ENCODE data around the gene SEMA5A.

Gene SEMA5A

DNA sequence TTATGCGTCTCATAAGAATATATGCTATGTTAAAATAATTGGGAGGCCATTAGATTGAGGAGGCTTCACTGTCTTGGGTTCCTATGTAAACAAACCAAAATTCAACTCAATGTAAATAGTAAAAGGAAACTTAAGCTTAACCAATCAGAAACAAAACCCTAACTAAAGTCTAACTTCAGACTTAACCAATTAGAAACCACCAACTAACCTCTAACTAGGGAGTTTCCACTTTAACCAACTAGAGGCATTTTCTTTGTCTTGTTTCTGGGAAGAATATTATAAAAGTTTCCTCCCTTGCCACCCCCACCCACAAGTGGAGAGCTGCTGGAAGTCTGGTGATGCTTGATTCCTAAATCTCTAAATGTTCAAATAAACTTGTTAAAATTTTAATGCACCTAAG is 214.5 kb downstream of the SEMA5A start:
- DNase-seq (ENCODE audit: low read depth) = no peak

DNA sequence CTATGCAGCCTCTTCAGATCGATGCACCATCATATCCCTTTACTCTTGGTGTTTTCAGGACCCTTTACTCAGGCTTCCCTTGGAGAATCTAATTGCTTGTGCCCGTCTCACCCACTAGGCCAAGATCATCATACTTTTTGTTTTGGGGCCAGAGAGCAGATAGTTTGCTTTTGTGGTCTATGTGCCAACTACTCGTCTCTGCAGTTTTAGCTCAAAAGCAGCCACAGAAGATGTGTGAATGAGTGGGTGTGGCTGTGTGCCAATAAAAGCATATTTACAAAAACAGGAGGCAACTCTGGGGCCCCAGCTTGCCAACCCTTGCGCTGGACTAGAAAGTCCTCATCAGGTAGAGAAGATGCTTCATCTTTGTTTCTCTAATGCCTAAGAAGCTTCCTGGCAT is 216.8 kb downstream of the SEMA5A start:
- DNase-seq (ENCODE audit: low read depth) = no peak

DNA sequence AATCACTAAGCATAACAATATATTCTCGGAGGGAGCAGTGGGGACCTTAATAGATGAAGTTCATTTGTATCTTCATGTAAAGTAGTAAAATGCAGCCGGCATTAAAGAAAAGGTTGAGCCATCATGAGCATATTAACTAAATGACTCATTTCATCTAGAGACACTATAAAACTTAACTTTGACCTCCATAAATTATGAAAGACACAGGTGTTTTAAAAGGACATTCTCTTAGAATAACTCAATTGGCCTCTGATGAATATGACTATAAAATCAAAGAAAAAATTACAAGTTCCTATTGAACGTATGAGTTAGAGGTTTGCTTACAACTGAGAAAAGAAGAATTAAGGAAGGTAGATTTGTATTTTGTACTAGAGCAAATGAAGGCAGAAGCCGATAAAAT is 220.3 kb downstream of the SEMA5A start:
- DNase-seq (ENCODE audit: low read depth) = no peak

DNA sequence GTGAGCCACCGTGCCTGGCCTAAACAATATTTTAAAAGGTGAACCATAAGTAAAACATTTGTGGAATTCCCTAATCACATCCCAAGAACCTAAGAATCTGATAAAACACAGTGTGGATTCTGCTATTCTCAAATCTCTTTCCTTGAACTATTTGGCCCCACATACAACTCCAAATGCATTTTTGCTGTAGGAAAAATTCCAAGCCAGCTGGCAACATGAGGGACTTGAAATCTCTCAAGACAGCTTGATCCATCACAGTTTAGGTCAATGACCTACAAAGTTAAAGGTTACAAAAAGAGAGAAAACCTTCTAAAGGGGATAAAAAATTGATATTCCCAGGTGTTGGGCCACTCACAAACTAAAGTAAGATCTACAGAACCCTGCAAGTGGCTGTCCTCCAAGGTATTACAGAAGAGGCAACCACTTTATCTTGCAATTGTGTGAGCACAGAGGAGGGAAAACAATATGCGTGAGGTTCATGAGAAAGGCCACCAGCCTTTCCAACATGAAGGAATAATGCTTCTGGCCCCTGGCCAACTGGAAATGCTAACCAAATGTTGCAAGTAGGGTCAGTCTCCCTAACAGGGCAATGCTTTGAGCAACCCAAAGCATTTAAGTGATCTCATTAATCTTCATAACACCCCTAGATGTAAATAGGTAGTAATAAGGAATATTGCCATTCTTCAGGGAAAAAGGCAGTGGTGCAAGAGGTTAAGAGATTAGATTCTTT is 221.4 kb downstream of the SEMA5A start:
- DNase-seq (ENCODE audit: low read depth) = no peak

DNA sequence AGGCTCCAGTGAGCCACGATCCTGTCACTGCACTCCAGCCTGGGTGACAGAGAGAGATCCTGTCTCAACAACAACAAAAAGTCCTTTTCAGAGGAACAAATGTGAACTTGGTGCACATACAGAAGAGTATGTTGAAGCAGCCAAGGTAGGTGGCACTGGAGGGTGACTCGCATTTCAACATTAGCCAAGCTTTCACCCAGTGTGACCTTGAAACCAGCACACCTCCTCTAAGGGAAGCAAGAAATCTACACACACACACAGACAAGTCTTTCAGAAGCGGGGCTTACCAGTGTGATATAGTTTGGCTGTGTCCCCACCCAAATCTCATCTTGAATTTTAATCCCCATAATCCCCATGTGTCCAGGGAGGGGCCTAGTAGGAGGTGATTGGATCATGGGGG is 225.2 kb downstream of the SEMA5A start:
- no peak for DNase-seq (ENCODE audit: low read depth)

DNA sequence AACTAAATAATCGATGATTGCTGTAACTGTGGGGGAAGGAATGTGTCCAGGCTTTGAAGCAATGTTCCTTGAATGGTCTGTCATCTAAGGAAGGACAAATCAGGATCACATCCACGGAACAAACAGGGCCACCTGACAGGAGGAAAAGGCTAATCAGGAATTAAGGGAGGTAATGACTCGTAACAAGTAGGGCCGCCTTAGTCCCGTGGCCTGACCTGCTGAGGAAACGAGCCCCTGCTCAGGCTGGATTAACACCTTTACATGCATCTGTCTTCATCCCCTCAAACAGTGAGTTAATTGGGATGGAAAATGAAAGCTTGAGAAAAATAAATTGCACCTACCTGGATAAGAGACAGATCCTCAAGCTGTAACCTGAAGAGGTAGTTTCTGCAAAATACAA is 227.8 kb downstream of the SEMA5A start:
- DNase-seq (ENCODE audit: low read depth) = no peak

DNA sequence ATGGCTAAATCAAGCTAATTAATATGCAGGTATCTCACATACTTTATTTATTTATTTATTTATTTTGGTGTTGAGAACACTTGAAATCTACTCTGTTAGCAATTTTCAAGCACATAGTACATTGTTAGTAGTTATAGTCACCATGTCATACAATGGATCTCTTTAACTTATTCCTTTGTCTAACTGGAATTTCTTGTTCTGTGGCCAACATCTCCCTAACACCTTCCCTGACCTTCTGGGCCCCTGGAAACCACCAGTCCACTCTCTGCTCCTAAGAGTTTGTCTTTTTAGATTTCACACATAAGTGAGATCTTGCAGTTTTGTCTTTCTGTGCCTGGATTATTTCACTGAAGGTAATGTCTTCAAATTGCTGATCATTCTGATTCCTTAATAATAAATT is 229.1 kb downstream of the SEMA5A start:
- DNase-seq (ENCODE audit: low read depth) = no peak

DNA sequence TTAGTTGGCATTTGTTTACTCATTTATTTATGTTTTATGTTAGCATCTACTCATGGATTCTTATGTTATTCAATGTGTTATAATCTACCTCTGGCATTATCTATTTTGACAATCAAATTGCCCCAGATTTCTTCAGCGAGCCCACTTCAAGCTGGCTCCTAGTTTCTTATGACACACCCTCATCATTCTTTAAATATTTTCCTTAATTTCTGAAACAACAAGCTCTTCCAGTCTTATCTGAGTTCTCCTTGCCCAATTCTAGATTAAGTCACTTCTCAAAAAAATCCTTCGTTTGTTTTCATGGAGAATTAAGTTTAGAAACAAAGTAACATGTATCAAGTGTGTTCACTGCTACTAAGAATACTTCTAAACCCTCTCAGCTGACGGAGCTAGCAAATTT is 229.8 kb downstream of the SEMA5A start:
- no peak for DNase-seq (ENCODE audit: low read depth)

DNA sequence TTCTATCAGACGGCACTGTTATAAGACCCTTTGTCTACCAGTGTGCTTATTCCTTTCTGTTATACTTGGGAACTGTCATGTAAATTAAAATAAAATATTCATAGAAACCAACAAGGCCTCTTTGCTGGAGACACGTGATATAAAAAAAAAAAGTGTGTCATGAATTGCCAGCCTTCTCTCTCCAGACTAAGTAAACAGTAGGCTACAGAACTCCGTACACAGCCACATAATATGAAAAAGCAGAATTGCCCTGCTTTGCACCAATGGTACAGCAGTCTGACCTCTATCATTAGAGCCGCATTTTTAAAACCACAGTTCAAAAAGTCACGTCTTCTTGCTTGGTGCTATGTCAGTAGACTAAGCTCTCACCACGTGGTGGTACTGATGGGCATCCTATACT is 231.3 kb downstream of the SEMA5A start:
- no peak for DNase-seq (ENCODE audit: low read depth)

DNA sequence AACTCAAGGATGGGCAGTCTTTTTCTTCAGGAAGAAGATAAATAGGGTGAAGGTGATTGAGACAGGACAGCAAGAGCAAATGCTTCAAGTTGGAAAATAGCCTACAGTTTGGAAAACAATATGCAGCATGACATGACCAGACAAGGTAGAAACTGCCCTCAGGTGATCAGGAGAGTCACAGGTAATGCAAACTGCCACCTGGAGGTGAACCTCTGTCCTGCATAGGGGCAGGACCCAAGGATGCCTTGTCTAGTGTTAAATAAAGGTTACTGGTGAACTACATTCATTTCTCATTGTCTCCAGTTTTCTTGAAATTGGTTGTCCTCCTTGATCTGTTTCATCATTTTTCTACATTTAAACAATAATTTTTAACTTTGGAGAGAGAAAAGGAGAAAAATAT is 232.1 kb downstream of the SEMA5A start:
- DNase-seq (ENCODE audit: low read depth) = no peak

DNA sequence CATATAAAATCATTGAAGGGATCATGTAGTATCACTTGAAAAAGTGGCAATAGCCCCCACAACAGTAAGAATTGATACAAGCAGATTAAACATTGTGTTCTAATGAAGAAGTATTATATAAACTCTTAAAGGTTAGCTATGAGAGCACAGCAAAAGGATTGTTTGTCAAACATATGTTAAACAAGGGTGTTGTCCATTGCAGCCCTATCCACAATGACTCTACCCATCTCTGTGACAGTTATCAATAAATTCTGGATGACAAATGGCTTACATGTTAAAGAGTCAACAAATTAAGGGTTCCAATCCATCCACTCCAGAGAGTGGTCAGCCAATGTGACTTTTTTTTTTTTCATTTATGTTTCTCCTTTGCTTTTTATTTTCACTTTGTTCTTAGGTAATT is 238.7 kb downstream of the SEMA5A start:
- DNase-seq (ENCODE audit: low read depth) = no peak

DNA sequence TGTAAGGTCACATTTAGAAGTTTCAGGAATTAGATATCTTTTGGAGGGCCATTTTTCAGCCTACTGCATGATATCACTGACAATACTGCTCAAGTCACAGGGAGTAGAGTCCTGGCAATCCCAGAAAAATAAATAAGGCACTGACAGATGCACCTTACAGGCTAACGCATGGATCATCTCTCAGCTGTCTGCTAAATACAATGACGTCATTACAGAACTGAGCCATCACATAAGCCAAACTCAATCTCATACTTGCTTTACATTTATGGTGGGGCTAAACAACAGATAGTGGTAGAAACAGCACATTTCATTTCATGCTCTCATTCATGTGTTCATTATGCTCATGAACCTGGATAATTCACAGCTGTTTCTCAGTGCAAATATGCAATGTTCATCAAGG is 243.7 kb downstream of the SEMA5A start:
- DNase-seq (ENCODE audit: low read depth) = no peak

DNA sequence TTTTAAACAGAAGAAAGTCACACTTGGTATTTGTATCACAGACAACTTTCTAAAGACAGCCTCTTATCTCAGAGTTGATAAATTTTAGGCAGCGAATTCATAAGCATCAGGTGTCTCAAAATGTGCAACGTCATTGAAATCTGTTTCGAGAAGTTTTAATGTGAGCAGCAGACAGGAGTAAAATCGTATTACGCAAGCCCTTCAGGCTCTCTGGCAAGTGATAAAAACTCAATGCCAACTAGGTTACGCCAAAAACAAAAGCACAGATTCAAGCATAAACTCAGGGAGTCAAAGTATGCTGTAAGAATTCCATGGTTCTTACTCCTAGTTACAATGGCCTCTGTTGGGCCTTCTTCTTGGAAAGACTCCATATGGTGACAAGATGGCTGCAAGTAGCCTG is 244.7 kb downstream of the SEMA5A start:
- DNase-seq (ENCODE audit: low read depth) = no peak

DNA sequence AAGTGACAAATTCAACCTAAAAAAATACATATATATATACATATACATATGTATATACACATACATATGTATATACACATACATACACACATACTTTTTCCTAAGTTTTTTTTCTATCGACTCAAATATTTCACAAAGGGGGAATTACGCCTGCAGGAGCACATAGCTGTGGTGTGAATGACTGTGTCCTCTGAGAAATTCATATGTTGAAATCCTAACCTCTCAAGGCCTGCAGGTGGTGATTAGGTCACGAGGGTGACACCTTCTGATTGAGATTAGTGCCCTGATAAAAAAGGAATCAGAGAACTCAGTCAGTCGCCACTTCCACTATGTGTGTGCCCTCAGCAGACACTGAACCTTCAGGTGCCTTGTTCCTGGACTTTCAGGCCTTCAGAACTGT is 248.7 kb downstream of the SEMA5A start:
- DNase-seq (ENCODE audit: low read depth) = no peak

DNA sequence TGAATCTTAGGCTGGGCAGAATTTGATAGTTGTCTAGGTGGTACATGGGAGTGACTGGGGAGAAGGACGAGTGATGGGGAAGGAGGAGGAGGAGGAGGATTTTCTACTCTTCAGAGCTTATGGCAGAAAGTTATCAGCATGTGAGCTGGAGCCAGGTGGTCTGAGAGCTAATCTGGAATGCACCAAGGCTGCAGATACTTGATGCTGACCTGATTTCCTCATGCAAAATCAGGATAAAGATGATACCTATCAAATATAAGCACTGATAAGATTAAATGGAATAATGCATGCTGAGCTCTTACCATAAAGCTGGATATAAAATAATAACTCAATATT is 250.4 kb downstream of the SEMA5A start:
- DNase-seq (ENCODE audit: low read depth) = no peak

DNA sequence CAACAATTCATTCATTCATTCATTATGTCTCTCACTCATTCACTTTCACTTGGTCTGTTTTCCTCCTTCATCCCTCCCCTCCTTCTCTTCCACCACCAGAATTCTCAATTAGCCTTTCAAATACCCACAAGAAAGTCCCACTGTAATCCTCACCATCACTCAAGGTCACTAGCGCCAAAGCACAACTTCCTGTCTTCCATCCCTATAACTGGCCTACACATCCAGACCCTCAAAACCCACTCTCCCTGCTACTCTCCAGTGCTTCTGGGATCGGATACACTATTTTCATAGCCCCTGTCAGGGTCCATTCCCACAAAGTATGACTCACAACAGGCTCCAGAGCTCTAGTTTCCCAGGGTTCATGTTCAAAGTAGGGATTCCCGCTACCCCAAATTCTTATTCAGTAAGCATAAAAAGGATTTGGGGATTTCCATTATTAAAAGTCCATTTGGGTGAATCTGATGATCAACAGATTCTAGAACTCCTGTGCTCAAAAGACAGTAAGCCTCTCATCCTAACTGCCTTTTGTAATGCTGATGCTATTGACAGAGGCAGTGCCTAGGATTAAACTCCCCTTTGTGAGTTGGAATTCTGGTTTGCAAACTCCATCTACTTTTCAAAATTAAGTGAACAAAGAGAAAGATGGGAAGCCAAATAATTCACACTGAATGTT is 250.9 kb downstream of the SEMA5A start:
- no peak for DNase-seq (ENCODE audit: low read depth)

DNA sequence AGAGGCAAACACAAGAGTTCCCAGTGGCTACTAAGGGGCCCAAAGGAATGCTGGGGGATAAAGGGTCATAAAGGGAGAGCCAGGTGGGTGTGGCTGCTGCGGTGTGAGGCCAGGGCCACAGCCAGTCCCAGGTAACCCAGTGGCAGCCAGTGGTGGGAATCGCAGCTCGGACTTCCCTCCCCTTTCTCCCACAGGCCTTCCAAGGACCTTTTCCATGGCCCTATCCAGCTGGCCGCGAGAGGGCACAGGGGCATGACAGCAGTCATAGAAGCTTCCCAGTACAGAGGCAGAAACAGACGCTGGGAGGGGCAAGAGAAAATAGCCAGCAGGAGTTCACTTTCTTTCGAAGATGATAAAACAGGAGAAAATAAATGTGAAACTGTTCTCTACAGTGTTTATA is 257.6 kb downstream of the SEMA5A start:
- no peak for DNase-seq (ENCODE audit: low read depth)

DNA sequence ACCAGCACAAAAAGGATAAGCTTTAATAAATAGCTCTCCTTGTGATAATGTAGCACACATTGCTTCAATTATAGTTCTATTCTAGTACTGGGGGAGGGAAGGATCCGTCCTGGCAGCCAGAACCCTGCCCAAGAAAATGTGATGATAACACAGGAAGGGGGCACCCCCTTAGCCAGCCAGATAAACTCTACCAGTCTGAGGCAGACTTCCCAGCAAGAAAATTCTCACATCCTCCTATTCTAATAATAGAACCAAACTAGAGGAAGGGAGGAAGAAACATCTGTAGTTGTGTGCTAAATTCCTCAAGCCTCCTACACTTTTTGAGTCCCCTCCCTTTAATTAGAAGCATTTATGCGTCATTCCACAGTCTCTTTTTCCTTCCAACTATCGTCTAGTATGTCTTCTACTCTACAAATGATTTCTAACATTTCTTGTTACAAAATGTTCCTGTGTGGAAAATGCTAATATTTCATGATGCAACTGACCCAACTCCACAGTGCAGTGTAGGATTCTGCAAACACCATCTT is 261.0 kb downstream of the SEMA5A start:
- DNase-seq (ENCODE audit: low read depth) = no peak

DNA sequence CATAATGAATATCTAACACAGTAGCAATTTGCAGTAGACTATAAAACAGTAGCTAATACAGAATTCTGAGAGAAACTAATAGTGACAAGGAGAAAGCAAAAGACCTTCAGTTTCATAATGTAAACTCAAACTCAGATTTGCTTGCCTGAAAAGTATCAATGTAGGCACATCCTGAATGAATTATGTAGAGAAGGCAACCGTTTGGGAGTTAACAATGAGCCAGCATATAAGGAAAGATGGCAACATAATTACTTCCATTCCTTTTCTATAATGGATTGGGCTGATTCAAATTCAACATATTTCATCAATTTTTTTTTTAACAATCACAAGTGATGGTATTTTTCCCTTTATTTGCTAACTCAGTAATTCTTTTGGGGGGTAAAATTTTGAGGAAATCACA is 261.6 kb downstream of the SEMA5A start:
- DNase-seq (ENCODE audit: low read depth) = no peak

DNA sequence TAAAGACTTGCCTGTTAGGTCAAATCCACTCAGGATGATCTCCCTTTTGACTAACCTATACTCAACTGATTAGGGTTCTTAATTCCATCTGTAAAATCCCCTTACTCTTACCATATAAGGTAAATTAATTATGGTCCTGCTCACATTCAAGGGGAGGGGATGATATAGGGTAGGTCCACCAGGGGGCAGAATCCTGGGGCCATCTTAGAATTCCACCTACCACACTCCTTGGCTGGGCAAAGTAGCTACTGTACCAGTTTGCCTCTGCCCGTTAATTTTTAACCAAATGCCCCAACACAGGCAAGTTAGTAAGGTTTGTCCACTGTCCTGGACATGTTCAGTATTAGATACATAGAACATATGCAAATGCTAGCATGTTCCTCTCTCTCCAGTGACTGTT is 262.4 kb downstream of the SEMA5A start:
- DNase-seq (ENCODE audit: low read depth) = no peak

DNA sequence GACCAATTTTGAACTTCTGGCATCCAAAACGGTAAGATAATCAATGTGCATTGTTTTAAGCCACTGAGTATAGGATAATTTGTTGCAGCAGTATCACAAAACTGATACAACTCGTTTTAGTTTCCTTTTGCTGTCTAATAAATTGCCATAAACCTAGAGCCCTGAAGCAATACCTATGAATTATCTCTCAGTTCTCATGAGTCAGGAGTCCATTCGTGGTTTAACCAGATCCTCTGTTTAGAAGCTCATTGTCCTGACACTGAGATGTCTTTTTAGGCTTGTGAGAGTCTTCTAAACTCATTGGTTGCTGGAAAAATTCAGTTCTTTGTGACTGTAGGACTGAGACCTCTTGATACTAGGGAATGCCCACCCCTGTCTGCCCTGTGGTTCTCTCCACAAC is 262.9 kb downstream of the SEMA5A start:
- DNase-seq (ENCODE audit: low read depth) = no peak

DNA sequence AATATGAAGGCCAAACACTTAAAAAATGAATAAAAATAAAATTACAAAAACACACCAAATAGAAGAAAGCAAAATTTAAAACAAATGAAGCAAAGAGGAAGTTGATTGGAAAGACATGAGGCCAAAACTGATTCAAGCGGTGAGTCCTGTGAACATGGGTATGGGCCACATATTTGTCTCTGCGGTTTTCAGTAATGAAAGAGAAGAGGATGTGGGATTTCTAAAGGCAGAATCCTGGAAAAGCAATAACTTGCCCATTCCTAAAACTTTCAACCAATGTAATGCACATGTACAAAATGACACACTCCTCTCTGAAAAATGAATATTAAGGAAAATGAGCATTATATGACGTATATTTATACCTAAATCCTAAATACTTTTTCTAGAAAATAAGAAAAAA is 263.7 kb downstream of the SEMA5A start:
- DNase-seq (ENCODE audit: low read depth) = no peak

DNA sequence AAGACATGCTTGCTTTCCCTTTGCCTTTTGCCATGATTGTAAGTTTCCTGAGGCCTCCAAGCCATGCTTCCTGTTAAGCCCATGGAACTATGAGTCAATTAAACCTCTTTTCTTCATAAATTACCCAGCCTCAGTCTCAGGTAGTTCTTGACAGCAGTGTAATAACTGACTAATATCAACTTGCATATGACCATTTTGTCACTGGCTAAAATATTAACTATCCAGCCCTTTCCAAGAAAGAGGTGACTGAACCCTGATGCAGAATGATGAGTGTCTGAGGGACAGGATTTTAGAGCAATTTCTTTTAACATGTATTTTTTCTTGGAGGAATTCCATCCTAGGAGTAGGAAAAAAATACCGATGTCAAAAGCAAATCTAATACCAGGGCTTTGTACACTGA is 266.1 kb downstream of the SEMA5A start:
- no peak for DNase-seq (ENCODE audit: low read depth)
